ENCODE results near the gene DNM3.

DNA sequence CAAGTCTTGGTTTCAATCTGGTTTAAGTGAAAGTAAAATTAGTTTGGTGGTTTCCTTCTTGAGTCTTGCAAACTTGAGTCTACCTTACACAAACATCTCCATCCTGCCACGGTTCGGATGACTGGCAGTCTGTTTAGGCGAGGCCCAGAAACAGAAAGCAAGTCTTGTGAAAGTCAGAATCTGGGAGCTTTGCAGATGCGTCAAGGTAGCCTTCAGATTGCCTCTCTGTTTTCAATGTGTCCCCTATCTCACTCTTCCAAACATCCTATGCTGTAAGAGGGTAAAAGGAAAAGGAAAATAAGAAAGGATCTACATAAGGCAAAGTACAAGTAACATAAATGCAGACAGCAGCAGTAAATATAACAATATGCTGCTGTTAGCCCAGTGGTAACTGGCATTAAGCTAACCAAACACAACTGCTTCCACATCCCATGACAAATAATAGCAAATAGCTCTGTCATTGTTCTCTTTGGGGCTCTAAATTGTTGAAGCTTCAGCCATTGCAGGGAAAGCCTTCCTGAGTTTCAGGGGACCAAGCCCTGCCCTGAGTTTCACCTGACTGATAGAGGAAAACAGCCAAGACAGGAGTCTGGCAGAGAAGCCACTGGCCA lies 552.9 kb downstream of the DNM3 start:
- TF ChIP-seq, protein P1, sequence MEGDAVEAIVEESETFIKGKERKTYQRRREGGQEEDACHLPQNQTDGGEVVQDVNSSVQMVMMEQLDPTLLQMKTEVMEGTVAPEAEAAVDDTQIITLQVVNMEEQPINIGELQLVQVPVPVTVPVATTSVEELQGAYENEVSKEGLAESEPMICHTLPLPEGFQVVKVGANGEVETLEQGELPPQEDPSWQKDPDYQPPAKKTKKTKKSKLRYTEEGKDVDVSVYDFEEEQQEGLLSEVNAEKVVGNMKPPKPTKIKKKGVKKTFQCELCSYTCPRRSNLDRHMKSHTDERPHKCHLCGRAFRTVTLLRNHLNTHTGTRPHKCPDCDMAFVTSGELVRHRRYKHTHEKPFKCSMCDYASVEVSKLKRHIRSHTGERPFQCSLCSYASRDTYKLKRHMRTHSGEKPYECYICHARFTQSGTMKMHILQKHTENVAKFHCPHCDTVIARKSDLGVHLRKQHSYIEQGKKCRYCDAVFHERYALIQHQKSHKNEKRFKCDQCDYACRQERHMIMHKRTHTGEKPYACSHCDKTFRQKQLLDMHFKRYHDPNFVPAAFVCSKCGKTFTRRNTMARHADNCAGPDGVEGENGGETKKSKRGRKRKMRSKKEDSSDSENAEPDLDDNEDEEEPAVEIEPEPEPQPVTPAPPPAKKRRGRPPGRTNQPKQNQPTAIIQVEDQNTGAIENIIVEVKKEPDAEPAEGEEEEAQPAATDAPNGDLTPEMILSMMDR (IDR thresholded peaks at IDR 0.05; ENCODE audit: low read depth, low read length, poor library complexity, severe bottlenecking), result no peak
- no peak for TF ChIP-seq EZH2phosphoT487 (IDR thresholded peaks at IDR 0.05; ENCODE audit: borderline replicate concordance, low read length)

Measured in DOHH2 (cell line).